Spleen (tissue), 11 donors: ENCODE data around the gene TPK1. TPM values are rescaled to one million over a fixed set of nuclear protein-coding genes. Genes with fewer than 3 reads are reported as not detected.
A peak's percentile ranks its signal among the peaks of the same experiment; 100 is the strongest.

Experiments used
- DNase-seq: peaks from one replicate; pipeline ENCODE4 v3.0.0-alpha.2; 2020
- H3K27ac ChIP-seq, 8 donors: fragments of 200-600 bp; sonication (generic) in 7 of 8; 1 replicate in 4 of 8; 2 replicates in 4 of 8; pipeline versions ENCODE4 v1.5.0 to v1.8.0; 2016 to 2021; ENCODE audit warnings: inconsistent platforms in 4 of 8, mild to moderate bottlenecking in 4 of 8, moderate library complexity in 1 of 8
- H3K27me3 ChIP-seq, 7 donors: fragments of 200-600 bp; sonication (generic) in 6 of 7; replicated peaks in 1 of 7; 1 replicate in 4 of 7; 2 replicates in 3 of 7; pipeline versions ENCODE4 v1.5.0 to v1.8.0; 2016 to 2021; ENCODE audit warnings: inconsistent platforms in 3 of 7, mild to moderate bottlenecking in 1 of 7
- H3K36me3 ChIP-seq, 6 donors: fragments of 200-600 bp; sonication (generic) in 5 of 6; 1 replicate in 4 of 6; 2 replicates in 2 of 6; pipeline versions ENCODE4 v1.5.0 to v1.8.0; 2016 to 2021; ENCODE audit warnings: inconsistent platforms in 2 of 6
- H3K4me1 ChIP-seq, 6 donors: fragments of 200-600 bp; sonication (generic) in 5 of 6; 1 replicate in 3 of 6; 2 replicates in 3 of 6; pipeline versions ENCODE4 v1.5.0 to v1.8.0; 2016 to 2021; ENCODE audit warnings: inconsistent platforms in 3 of 6
- H3K4me3 ChIP-seq, 8 donors: fragments of 200-600 bp; sonication (generic) in 7 of 8; 1 replicate in 4 of 8; 2 replicates in 4 of 8; pipeline versions ENCODE4 v1.5.0 to v1.8.0; 2016 to 2021; ENCODE audit warnings: inconsistent platforms in 4 of 8, mild to moderate bottlenecking in 4 of 8, moderate library complexity in 2 of 8
- H3K9me3 ChIP-seq, 8 donors: fragments of 200-600 bp; sonication (generic) in 7 of 8; 1 replicate in 4 of 8; 2 replicates in 4 of 8; pipeline versions ENCODE4 v1.5.0 to v1.8.0; 2016 to 2021; ENCODE audit warnings: inconsistent platforms in 4 of 8
- CTCF ChIP-seq, 11 experiments: fragments of 200-600 bp in 7 of 11; fragments of 450-650 bp in 4 of 11; sonication (generic) in 4 of 11; IDR thresholded peaks in 8 of 11; conservative IDR thresholded peaks in 3 of 11; 1 replicate in 7 of 11; 2 replicates in 4 of 11; pipeline versions ENCODE4 v1.4.0 to v1.8.0; 2016 to 2021; ENCODE audit warnings: antibody characterized with exemption in 11 of 11, inconsistent platforms in 4 of 11, mild to moderate bottlenecking in 1 of 11
- POLR2A ChIP-seq, 3 donors: fragments of 450-650 bp; IDR thresholded peaks; one replicate each; pipeline ENCODE4 v1.5.1; 2017; ENCODE audit warnings: antibody characterized with exemption in 3 of 3, mild to moderate bottlenecking in 1 of 3
- POLR2AphosphoS5 ChIP-seq, 3 donors: sonication (generic); formaldehyde crosslinking; IDR thresholded peaks; one replicate each; pipeline ENCODE4 v1.5.1; 2017; ENCODE audit warnings: antibody characterized with exemption in 3 of 3
- WGBS, 5 donors: extraction: QIAGEN DNeasy Blood & Tissue Kit in 3 of 5; methylation state at CpG; one replicate each; pipeline versions ENCODE4 v1.1.5 to v1.1.7; 2013 to 2018; 5-methylcytosine and 5-hydroxymethylcytosine counted together
- intact Hi-C: fragments of 100-400 bp; cut with DNase I; formaldehyde crosslinking; loops from one replicate; pipeline ENCODE4 v1.15.0; 2023; ENCODE audit warnings: low total_unique reads
- polyA plus RNA-seq, 3 donors: library from polyadenylated mRNA; stranded (reverse); fragments of 200-250 nt; gene quantifications; one replicate each; pipeline ENCODE4 v1.2.1, GENCODE V29; 2013
- total RNA-seq, 7 donors: library from RNA; depleted of rRNA in 3 of 7; stranded (reverse); fragments of >200 nt in 3 of 7; fragmentation: NEBNext Ultra II Directional in 4 of 7; extraction: Animal tissue kit (Norgen Biotek cat#: 25700) in 4 of 7; gene quantifications; one replicate each; pipeline versions ENCODE4 v1.1.0 to v1.2.1, GENCODE V29; 2016 to 2021
- donor health status: healthy with polysubstance abuse.
- donor health status: DM: no; HTN: no; CAD: no; lungs with moderate emphysema.
- donor health status: DM: no; HTN: no; CAD: no.
- donor health status: Bipolar disorder and iron deficiency.
- donor health status: healthy.
- donor health status: DM: no; HTN: no; CAD: no.
- donor health status: DM: yes; HTN: yes; CAD: no.

TPK1 gene
- total and polyA plus RNA-seq, 10 donors = 8.9 to 30.2 (median 17.8) TPM

- no peak for TF ChIP-seq POLR2A (IDR thresholded peaks at IDR 0.05)
- TF ChIP-seq POLR2AphosphoS5 (IDR thresholded peaks at IDR 0.05) = no peak
- TF ChIP-seq CTCF (IDR thresholded peaks at IDR 0.05 in 8 of 11, conservative IDR thresholded peaks at IDR 0.05 in 3 of 11) = no peak
- Histone ChIP-seq H3K27ac (no peak overlapping the region), H3K9me3 (no peaks in the 10 kb centered on the region), H3K4me3 (no peak overlapping the region), H3K4me1 (no peaks in the 10 kb centered on the region), H3K36me3 (peaks cover 0 to 8% (median 0%) of the 10 kb centered on the region in 6 donors), H3K27me3 (no peaks in the 10 kb centered on the region)
- intact Hi-C loops = no loop called here
- no peak for DNase-seq
- 93 to 98% (median 97%) methylated on average over 3 of the region's 3 CpGs for WGBS, 5 donors
Observed at GRCh38 chr7:144792050-144792449, 43.8 kb downstream of the TPK1 start.

- Histone ChIP-seq H3K36me3 (peaks cover 0 to 3% (median 0%) of the 10 kb centered on the region in 6 donors), H3K4me1 (peaks cover 0 to 3% (median 0%) of the 10 kb centered on the region in 6 donors), H3K27me3 (no peaks in the 10 kb centered on the region), H3K4me3 (no peak overlapping the region), H3K9me3 (no peaks in the 10 kb centered on the region), H3K27ac (no peak overlapping the region)
- DNase-seq = no peak
- intact Hi-C loops = no loop called here
- TF ChIP-seq POLR2A (IDR thresholded peaks at IDR 0.05) (no peak), CTCF (IDR thresholded peaks at IDR 0.05 in 8 of 11, conservative IDR thresholded peaks at IDR 0.05 in 3 of 11) (no peak), POLR2AphosphoS5 (IDR thresholded peaks at IDR 0.05) (no peak)
- WGBS, 5 donors = 81 to 93% (median 87%) methylated on average over 2 of the region's 2 CpGs
Observed at GRCh38 chr7:144791488-144791887, 44.4 kb downstream of the TPK1 start.

- H3K27ac ChIP-seq = no peak overlapping the region
- H3K4me1 ChIP-seq = peaks cover 0 to 4% (median 0%) of the 10 kb centered on the region in 6 donors
- no peak for DNase-seq
- WGBS, 5 donors = 86 to 97% (median 90%) methylated on average over 2 of the region's 2 CpGs
- H3K36me3 ChIP-seq = no peaks in the 10 kb centered on the region
- intact Hi-C loops = no loop called here
- peak in 5 of 11 experiments; percentile 11 to 43 (median 23) for TF ChIP-seq CTCF (IDR thresholded peaks at IDR 0.05 in 8 of 11, conservative IDR thresholded peaks at IDR 0.05 in 3 of 11)
- no peak for TF ChIP-seq POLR2A (IDR thresholded peaks at IDR 0.05)
- H3K27me3 ChIP-seq = no peaks in the 10 kb centered on the region
- no peaks in the 10 kb centered on the region for H3K9me3 ChIP-seq
- H3K4me3 ChIP-seq = no peak overlapping the region
Observed at GRCh38 chr7:144787127-144787526, 48.7 kb downstream of the TPK1 start.

GRCh38 chr7:144786522-144786921 lies 49.3 kb downstream of the TPK1 start:
- intact Hi-C loops = no loop called here
- TF ChIP-seq CTCF (IDR thresholded peaks at IDR 0.05 in 8 of 11, conservative IDR thresholded peaks at IDR 0.05 in 3 of 11) = peak in 1 of 11 experiments; percentile 22
- TF ChIP-seq POLR2AphosphoS5 (IDR thresholded peaks at IDR 0.05) = no peak
- Histone ChIP-seq H3K36me3 (no peaks in the 10 kb centered on the region), H3K27ac (no peak overlapping the region), H3K9me3 (no peaks in the 10 kb centered on the region), H3K27me3 (no peaks in the 10 kb centered on the region), H3K4me1 (peaks cover 0 to 4% (median 0%) of the 10 kb centered on the region in 6 donors), H3K4me3 (no peak overlapping the region)
- no peak for DNase-seq
- 74 to 92% (median 83%) methylated on average over 2 of the region's 2 CpGs for WGBS, 5 donors
